GM18520 (cell line): Measurements from ENCODE around the gene DGAT2.
A peak's percentile ranks its signal among the peaks of the same experiment; 100 is the strongest.
"Not testable (repeated sequence)": the region's sequence is repeated elsewhere in the genome, so short reads cannot be mapped to it uniquely, and the experiment has no call there.

Experiments
- ATAC-seq: cut with Tn5 transposase; IDR thresholded peaks from one replicate; pipeline ENCODE4 v1.9.1; 2021; ENCODE audit not compliant: unreplicated experiment

The DGAT2 gene

DNA sequence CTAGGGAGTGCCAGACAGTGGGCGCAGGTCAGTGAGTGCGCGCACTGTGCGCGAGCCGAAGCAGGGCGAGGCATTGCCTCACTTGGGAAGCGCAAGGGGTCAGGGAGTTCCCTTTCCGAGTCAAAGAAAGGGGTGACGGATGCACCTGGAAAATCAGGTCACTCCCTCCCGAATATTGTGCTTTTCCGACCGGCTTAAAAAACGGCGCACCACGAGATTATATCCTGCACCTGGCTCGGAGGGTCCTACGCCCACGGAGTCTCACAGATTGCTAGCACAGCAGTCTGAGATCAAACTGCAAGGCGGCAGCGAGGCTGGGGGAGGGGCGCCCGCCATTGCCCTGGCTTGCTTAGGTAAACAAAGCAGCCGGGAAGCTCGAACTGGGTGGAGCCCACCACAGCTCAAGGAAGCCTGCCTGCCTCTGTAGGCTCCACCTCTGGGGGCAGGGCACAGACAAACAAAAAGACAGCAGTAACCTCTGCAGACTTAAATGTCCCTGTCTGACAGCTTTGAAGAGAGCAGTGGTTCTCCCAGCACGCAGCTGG is 19.8 kb upstream of the DGAT2 start:
- ATAC-seq = not testable (repeated sequence)

DNA sequence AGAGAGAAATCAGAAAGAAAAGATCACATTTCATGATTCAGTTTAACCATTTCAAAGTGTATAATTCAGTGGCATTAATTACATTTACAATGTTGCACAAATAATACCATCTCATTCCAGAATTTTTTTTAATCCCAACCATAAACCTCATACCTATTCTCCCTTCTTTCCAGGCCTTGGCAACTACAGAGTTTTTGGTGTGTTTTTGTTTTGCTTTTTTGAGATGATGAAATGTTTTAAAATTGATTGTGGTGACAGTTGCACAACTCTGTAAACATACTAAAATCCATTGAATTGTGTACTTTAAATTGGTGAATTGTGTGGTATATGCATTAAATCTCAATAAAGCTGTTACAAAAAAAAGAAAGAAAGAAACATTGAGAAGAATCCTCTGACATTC is 13.6 kb upstream of the DGAT2 start:
- not testable (repeated sequence) for ATAC-seq

DNA sequence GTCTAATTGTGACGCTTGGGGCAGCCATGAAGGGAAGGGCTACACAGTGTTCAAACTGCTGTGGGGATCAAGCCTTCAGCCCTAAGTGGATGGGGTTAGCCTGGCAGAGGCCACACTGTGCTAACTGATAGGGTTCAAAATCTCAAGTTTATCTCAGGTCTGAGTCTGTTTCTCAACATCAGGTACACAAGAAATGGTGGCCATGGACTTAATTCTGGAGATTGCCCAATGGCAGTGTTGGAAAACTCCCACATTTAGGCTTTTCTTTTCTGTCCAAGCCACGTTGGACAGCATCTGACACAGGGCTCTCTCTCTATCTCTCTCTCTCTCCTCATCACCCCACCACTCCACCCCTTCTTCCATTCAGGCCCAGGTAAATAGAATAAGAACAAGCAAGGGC is 10.9 kb upstream of the DGAT2 start:
- no peak for ATAC-seq

DNA sequence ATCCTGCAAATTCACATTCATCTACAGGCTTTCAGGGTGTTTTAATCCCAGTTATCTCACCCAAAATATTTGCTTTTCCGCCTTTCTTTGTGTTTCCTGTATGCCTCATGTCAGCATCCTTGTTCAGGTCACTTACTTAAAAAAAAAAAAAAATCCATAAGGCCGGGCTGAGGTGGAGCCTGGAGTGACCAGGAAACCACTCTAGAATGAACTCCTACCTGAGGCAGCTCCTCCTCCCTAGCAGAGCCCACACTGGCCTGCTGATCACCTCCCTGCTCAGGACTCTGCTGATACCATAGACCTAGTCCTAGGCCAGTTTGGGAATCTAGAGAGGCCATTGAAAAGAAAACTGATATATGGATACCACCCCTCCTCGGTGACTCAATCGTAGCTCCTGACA is 8.7 kb upstream of the DGAT2 start:
- ATAC-seq = no peak

DNA sequence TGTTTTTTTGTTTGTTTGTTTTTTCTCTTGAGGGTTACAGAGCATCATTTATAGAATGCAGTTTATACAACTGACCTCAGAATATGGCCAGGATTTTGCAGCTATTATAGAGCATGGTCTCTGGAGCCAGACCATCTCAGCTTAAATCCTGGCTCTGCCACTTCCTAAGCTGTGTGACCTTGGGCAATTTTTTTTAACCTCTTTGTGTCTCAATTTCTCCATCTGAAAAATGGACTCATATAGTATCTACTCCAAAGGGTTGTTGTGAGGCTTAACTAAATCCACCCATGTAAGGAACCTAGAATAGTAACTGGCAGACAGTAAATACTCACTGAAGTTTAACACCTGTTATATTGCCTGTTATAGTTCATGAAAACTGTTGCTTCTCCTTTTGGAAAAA is 8.3 kb upstream of the DGAT2 start:
- no peak for ATAC-seq

DNA sequence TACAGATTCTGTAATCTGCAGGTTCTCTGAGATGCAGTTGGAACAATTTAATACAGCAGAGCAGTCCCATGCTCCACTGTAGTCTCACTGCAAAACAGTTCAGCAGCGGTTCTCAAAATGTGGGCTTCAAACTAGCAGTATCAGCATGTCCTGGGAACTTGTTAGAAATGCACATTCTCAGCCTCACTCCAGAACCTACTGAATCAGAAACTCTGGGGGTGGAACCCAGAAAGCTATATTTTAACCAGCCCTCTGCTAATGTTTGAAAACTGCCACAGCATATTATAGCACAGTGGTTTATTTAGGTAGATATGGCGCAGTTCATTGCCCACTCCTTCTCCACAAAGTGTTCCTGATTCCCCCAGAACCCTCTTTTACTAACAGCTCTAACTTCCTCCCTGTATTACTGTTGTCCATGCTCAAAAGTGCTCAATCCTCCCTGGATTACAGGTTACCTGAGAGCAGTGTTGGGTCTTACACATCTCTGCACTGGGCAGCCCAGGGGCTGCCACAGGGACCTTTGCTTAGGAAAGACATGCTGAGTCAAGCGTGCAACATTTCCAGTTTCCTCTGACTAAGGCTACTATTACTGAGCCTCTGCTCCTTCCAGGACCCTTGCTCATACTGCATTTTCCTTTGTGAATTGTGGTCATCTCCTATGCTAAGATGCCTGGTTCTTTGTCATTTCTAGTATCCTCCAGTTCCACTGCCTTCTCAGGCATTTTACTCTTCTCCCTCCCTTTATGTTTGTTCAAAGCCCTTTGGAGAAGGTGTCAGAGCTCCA is 7.7 kb upstream of the DGAT2 start:
- no peak for ATAC-seq

DNA sequence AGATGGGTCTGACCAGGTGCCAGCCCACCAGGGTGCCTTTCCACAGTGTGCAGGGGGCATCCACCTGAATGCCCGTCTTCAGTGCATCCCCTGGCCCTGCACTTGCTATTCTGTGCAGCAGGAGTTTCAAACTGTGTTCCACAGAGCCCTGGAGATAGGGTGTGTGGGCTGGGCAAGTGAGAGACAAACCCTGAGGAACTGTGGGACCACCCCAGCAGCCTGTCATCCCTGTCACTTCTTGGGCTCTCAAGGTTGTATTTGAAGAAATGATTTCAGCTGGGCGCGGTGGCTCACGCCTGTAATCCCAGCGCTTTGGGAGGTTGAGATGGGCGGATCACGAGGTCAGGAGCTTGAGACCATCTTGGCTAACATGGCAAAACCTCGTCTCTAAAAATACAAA is 6.4 kb upstream of the DGAT2 start:
- no peak for ATAC-seq

DNA sequence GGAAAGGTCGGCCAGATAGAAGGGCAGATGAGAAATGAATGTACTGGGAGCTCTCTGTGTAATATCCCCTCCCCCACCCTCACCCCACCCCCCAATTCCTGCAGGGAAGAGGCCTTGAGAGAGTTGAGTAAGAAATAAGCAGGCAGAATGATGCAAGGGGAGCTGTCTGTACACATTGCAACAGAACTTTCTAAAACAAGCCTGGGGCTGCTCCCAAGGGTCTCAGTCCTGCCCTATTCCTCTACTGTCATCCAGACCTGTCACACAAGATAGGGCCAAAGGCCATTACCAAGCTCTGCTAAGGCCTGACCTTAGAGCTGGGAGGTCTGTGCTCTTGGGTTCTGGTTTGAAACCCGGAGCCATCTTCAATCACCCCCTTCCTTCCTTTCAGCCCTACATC is 5.7 kb upstream of the DGAT2 start:
- ATAC-seq = no peak

DNA sequence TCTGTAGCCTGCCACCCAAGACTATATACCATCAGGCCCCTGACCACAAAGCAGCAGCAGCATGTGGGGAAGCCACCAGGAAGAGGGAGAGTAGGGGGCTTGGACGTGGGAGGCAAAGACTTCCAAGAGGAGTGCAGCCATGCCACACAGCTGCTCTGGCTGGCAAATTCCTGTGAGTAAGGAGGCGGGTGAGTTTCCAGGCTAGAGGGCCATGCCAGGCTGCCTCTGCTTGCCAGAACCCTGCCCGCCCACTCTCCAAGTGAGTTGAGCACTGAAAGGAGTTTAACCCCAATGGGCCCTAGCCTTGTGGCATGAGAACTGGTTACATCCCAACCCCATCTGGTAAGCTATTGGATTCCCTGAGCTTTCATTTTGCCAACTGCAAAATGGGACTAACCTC is 4.7 kb upstream of the DGAT2 start:
- no peak for ATAC-seq

DNA sequence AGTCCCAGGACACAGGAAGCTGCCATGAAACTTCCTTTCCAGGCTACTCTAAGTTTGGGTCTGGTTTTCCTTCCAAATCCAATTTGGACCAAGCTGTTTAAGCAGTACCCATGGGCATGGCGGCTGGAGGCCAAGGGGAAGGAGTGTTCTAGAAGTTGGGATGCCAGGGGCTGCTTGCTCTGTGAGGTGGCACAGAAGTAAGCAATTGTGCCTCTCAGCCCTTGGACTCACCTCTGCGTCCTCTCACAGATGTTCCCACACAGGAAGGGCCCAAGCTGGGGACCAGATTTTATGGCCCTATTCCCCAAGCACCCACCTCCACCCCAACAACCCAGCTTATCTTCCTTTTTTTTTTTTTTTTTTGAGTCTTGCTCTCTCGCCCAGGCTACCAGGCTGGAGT is 3.5 kb upstream of the DGAT2 start:
- ATAC-seq = no peak

DNA sequence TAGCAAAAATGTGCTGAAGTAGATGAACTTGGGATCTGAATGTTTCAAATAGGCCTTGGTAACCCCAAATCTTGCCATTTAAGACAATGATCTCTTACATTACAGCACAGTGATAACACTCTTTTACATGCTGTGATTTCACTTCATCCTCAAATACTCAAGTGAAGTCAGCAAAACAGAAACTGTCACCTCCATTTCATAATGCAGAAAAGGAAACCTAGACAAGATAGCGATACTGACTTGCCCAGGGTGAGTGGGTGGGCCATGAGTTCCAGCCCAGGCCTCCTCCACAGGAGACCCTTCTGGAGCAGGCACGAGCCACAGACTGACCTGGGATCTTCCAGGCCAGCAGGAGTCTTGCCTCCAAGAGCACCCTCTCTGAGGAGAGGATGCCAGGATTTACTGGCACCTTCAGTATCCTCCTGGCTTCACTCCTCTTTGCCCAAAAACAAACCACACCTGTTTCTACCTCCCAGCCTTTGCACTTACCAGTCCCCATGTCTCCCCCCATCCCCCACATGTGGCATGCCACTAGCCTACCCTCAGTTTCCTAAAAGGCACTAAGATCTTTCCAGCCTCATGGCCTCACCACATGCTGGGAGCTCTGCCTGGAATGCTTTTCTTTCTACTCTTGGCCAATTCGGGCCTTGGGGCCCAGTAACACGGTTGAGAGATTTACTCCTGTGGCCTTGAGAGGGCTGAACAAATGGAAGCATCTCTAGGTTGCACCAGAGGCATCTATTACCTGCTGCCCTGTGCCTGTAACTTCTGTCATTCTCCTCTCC is 1.9 kb upstream of the DGAT2 start:
- ATAC-seq = no peak

DNA sequence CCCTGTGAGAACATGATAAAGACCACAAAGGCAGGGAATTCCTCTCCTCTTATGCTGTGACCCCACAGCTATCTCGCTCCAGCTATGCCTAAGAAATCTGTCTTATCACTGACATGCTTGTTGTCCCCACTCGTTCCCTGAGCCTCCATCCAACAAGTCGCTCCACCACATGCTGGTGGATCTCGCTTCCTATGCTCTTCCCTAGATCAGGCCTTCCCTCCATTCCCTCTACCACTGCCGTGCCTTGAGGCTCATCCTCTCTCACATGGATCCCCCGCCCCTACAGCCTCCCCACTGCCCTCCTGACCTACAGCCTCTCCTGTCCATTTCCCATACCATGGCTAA is 1.4 kb upstream of the DGAT2 start:
- ATAC-seq = no peak

DNA sequence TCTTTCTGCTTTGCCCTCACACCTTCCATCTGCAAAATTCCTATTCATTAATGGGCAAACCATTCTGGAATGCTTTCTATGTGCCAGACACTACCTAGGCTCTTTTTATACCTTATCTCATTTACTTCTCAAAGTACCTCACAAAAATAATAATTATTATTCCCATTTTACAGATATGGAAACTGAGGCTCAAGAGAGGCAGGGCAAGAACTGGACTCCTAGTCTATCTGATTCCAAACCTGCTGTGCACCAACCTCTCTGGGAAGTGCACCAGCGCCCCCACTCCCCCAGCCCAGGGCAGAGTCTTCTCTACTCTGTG is 826 bp upstream of the DGAT2 start:
- no peak for ATAC-seq

DNA sequence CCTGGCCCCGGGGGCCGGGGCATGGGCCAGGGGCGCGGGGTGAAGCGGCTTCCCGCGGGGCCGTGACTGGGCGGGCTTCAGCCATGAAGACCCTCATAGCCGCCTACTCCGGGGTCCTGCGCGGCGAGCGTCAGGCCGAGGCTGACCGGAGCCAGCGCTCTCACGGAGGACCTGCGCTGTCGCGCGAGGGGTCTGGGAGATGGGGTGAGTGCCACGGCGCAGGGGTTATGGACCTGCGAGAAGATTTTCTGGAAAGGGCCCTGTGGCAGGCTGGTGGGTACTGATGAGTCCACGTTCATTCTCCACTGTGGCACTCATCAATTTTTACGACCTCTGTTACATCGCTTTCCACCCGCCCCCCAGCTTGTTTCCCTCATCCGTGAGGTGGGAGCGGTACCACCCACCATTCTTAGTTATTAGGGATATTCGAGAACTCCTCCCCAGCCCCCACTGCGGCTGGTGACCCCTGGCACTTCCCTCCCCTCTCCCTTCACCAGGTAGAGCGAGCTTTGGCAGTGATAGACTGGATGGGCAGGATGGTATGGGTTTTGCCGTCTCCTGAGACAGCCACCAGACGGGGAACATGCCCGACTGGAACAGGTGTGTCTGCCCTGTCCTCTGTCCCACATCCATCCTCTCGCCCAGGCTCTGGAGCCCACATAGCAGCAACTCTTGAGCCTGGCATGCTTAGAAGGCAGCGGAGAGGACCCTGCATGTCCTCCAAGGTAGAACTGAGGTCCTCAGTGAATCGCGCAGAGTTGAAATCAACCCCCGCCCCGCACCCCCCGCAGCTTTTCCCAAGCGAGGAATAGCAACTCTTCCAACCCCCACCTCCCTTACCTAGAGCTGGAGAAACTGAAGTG is 562 bp downstream of the DGAT2 start:
- ATAC-seq = no peak

DNA sequence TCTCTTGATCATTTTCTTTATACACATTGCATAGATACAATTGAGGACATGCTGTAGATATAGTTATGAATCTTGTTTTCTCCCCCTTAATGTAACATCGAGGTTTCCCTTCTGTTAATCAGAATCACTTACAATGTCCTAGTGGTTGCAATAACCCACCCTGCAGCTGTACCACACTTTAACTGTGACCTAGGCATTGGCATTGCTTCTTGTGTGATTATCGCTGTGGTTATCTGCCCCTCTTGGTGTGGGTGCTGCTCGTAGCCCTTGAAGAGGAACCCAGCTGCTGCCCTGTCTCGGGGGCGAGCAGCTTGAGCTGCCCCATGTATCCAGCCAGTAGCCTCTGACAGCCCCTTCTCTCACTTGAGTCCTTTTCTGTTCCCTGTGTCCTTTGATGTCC is 1.5 kb downstream of the DGAT2 start:
- ATAC-seq = no peak

DNA sequence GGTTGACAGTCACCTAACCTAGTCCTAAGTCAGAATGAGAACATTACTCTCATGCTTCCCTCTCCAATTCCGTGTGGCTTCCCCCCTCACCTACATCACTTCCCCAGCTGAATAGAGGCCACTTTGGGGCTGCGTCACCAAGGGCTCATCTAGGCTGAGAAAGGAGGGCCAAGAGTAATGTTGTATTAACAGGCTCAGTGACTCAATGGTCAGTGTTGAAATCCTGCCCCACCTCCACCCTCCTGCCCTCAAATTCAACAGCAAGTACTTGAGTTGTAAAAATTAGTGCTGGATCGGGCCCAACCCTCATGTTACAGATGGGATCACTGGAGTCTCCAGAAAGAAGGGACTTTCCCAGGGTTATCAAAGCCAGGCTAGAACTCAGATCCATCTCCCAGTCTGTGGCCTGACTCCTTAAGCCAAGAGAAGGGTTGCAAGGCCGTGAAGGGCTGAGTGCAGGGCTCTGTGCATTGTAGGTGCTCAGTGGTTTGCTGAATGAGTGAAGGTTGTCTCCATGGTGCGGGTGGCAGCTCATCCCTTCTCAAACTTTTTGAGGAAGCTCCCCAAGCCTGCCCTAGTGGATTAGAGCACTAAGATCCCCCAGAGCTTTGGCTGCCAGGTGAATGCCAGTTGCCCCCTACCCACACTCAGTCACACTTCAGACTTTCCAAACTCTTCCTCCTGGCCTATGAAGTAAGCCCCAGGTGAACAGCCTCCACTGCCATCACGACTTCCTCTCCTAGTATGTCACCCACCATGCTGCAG is 3.2 kb downstream of the DGAT2 start:
- ATAC-seq = no peak

DNA sequence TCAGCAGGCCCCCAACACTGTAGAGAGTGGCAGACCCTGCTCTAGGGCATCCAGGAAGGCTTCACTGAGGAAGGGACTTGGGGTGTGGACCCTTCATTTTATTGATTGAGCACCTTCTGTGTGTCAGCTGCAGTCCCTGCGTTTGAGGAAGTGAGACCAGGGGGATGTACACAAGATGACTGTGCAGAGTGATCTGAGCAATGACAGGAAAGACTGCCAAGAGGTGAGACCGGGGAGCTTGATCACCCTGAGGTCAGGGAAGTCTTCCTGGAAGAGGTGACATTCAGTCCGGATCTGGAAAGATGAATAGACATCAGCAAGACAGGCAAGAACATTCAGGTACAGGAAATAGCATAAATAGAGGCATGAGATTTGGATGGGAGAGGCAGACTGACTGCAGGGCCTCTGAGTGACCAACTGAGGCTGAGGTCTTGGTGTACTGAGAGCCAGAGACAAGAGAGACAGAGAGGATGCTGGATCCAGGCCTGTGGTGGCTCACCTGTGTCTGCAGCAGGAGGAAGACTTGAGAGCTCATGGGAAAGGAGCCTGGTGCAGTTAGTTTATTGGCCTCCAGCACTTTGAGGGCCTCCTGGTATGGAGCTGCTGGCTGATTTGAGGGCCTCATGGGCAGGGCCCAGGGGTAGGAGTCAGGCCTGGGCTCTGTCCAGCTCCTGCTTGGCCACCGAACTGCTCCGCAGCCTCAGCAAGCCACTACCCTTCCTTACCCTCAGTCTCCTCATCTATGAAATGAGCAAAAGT is 5.2 kb downstream of the DGAT2 start:
- peak; percentile 82 for ATAC-seq

DNA sequence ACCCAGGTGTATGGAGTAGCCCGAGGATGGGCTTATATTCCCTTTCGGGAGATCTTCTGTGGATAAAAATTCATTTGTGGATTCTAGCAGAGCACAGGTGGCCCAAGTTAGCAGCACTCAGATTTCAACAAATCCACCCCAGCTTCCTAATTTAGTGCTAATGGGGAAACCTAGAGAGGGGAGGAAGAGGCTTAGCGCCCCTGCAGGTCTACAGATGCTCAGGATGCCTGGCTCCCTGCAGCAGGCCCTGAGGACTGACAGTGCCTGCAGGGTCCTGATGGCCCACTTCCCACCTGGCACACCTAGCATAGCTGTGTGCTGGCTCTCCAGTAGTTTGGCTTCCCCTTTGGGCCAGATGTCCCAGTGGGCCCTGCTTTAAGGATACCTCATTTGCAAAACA is 6.5 kb downstream of the DGAT2 start:
- no peak for ATAC-seq

DNA sequence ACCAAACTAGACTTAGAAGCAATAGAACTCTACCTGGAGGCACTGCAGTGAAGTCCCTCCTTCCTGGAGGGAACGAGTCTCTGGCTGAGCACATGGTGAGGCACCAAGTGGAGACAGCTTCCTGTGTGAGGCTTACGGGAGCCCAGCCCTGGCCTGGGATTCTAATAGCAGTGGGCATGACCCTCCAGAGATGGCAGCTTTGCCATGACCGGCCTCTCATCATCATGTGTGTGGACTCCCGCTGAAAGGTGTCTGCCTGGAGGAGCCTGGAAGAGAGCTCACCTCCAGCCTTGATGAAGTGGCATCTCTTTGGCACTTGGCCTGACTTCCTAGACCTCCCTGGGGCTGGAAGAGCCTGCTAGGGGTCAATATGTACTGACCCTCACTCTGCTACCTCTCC is 8.0 kb downstream of the DGAT2 start:
- no peak for ATAC-seq

DNA sequence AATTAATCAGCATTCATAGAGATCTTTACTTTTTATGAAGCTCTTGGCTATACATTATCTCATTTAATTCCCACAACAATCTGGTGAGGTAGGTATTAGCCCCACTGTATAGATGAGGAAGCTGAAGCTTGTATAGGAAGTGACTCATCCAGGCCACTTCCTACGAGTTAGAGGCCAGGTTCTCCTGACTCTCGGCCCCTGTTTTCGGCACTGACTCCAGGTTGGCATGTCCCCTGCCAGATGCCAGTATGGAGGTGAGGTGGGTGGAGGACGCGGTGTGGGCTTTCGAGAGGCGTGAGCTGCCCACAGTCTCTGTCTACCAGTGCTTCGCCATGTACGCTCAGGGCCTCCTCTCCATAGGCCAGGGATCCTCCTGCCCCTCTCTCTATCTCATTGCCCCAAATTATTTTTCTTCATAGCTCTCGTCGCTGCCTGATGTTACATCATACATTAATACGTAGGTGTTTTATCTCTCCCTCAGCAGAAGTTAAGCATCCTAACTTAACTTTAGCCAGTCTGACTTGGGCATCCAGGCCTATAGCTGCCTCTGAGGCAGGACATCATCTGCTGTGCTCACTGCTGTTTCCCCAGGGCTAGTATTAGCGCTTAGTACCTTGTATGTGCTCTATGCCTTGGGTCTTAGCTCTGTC is 9.0 kb downstream of the DGAT2 start:
- ATAC-seq = no peak
